Spleen (tissue), 7 donors: ENCODE data around the gene E2F3.

ENCODE experiments used
- CTCF ChIP-seq, 11 experiments: fragments of 200-600 bp in 7 of 11; fragments of 450-650 bp in 4 of 11; sonication (generic) in 4 of 11; IDR thresholded peaks in 8 of 11; conservative IDR thresholded peaks in 3 of 11; 1 replicate in 7 of 11; 2 replicates in 4 of 11; pipeline versions ENCODE4 v1.4.0 to v1.8.0; 2016 to 2021; ENCODE audit warnings: antibody characterized with exemption in 11 of 11, inconsistent platforms in 4 of 11, mild to moderate bottlenecking in 1 of 11
- POLR2A ChIP-seq, 3 donors: fragments of 450-650 bp; IDR thresholded peaks; one replicate each; pipeline ENCODE4 v1.5.1; 2017; ENCODE audit warnings: antibody characterized with exemption in 3 of 3, mild to moderate bottlenecking in 1 of 3
- donor health status: DM: no; HTN: no; CAD: no; lungs with moderate emphysema.
- donor health status: DM: no; HTN: no; CAD: no.
- donor health status: DM: no; HTN: no; CAD: no.

DNA sequence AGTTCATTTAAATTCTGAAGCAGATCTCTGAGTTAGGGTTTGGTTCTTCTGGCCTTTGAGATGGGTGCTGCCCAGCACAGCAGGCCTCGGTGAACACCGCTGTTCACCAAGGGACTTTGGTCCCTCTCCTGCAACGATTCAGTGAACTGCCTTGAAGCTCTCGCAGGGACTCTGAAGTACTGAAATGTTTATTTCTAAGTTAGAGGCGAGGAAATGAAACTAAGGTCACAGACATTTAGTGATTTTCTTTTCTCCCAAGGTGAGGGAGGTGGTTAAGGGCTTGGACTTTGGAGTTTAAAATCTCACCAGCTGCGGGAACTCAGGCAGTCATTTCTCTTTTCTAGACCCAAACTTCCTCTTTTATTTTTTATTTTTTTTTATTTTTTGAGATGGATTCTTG, 26.2 kb downstream of the E2F3 start:
- TF ChIP-seq CTCF (IDR thresholded peaks at IDR 0.05 in 8 of 11, conservative IDR thresholded peaks at IDR 0.05 in 3 of 11) (no peak), POLR2A (IDR thresholded peaks at IDR 0.05) (no peak)
